HL-60/S4 (cell line): ENCODE measurements around the gene RPL22L1.
"Not testable (repeated sequence)": the region's sequence is repeated elsewhere in the genome, so short reads cannot be mapped to it uniquely, and the experiment has no call there.

Source experiments
- in situ Hi-C: fragments of 300-500 bp; cut with MboI; formaldehyde crosslinking; loops from 2 replicates; pipeline ENCODE4 v1.14.3; 2022; ENCODE audit warnings: low sequenced_read_pairs

Gene RPL22L1

DNA sequence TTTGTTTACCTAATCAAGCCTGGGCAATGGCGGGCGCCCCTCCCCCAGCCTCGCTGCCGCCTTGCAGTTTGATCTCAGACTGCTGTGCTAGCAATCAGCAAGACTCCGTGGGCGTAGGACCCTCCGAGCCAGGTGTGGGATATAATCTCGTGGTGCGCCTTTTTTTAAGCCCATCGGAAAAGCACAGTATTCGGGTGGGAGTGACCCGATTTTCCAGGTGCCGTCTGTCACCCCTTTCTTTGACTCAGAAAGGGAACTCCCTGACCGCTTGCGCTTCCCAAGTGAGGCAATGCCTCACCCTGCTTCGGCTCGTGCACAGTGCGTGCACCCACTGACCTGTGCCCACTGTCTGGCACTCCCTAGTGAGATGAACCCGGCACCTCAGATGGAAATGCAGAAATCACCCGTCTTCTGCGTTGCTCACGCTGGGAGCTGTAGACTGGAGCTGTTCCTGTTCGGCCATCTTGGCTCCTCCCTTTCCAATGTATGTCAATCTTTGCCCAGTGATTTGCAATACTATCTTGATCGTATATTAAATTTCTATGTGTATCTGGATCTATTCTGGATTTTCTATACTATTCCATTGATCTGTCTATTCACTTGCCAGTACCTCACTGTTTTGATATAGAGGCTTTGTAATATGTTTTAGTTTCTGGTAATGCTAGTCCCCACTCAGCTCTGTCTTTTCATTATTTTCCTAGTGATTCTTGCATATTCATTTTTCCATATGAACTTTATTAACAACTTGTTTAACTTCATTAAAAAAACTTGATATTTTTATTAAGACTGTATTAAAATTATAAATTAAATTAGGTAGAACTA, 14.3 kb upstream of the RPL22L1 start:
- in situ Hi-C loops, result not testable (repeated sequence)

DNA sequence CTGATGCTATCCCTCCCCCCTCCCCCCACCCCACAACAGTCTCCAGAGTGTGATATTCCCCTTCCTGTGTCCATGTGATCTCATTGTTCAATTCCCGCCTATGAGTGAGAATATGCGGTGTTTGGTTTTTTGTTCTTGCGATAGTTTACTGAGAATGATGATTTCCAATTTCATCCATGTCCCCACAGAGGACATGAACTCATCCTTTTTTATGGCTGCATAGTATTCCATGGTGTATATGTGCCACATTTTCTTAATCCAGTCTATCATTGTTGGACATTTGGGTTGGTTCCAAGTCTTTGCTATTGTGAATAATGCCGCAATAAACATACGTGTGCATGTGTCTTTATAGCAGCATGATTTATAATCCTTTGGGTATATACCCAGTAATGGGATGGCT, 8.7 kb upstream of the RPL22L1 start:
- in situ Hi-C loops, result not testable (repeated sequence)

DNA sequence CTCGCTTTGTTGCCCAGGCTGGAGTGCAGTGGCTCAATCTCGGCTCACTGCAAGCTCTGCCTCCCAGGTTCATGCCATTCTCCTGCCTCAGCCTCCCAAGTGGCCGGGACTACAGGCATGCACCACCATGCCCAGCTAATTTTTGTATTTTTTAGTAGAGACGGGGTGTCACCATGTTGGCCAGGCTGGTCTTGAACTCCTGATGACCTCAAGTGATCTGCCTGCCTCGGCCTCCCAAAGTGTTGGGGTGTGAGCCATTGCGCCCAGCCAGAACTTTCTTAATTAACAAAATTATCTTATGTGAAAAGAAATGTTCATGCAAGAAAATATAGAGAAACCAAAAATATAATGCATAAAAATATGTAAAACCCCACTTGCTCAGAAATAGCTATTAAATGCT, 7.3 kb upstream of the RPL22L1 start:
- in situ Hi-C loops, result not testable (repeated sequence)

DNA sequence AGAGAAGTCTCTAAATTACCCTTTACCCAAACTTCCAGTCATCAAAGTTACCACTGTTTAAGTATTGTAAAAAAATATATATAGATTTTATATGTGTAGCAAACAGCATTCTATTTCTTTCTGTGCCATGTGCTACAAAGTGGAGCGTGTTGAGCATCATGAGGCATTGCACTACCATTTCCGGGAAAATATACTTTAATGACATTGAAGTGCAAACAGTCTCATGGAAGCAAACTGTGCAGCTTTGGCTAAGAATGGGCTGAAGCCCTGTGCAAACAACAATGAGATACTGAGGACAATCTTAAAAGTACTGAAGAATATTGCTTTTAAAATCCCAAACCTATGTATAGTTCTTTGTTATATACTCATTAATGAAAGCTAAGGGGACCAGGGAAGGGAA, 6.5 kb upstream of the RPL22L1 start:
- in situ Hi-C loops, result no loop called here

DNA sequence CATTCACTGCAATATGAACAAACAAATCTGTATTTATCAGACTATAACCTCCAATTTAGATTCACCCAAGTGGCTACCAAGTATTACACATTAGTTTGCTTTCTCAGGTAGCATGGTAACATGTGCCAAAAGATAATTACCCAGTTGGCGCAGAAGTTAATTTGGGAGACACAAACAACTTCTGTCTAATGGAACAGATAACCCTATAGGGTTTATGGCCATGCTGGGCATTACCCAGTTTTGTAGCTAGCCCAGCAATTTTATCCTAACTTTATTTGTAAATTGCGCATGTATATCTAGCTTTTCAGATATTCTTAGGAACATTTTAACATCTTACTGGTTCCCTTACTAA, 780 bp downstream of the RPL22L1 start:
- in situ Hi-C loops, result no loop called here

DNA sequence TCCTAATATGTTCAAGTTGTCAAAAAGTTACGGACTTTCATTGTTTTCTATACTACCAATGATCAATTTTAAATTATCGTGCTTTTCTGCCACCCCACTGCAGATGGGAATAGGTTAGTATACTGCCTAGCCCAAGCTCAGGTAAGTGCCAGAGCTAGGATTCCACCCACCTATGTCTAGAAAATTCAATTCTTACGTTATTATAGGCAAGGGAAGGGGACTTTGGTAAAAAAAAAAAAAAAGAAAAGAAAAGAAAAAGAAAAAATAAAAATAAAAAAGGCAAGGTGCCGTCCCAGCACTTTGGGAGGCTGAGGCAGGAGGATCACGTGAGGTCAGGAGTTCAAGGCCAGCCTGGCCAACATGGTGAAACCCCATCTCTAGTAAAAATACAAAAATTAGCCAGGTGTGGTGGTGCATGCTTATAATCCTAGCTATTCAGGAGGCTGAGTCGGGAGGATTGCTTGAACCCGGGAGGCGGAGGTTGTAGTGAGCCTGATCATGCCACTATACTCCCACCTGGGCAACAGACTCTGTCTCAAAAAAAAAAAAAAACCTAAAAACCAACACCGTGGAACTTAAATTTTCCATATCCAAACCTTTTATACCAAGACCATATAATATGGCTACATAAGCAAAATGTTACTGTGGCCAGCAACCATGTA, 1.3 kb downstream of the RPL22L1 start:
- in situ Hi-C loops, result no loop called here

DNA sequence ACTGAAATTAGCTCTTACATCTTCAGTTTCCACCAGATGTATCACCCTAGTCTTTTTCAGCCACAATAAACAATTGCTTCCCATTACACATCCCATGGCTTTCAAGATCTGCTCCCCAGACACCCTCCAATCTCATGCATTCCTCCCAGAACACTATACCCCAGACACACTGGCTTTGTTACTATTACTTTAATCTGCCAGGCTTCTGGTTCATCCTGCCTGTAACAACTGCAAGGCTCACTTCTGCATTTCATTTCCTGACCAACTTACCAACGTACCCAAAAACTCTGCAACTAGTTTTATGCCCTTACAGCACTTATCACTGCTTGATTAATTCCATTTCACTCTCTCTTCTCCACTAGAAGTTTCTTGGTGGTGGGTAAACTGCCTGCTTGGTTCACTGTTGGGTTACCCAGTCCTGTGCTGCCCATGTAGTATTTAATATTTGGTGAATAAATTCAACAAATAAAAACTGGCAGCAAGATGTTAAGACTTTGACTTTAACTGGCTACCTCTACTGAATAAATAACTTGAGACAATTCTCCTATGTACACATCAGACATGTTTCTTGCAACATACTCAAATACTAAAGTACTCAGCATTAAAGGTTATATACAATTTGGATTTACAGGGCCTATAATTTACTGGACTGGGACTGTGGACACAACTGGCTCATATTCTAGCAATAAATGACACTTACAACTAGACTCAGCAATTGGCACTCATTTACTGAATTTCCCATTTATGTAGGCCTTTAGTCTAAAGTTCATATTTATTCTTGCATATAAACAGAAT, 2.7 kb downstream of the RPL22L1 start:
- in situ Hi-C loops, result no loop called here

DNA sequence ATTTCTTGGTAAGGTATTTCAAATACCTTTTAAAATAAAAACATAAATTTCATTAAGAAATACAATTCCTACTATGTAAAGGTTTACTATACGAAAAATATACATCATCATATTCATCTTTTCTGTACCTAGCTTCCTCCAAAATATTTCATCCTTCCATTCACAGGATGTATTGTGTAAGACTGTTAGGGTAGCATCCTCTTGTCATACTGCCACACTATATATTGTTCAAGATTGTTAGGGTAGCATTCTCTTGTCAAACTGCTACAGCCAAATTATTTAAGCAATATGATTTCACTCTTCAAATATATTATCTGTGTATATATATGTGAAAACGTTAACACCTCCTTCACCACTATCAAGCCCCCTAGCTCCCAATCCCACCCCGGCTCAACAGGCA, 3.5 kb downstream of the RPL22L1 start:
- in situ Hi-C loops, result no loop called here

DNA sequence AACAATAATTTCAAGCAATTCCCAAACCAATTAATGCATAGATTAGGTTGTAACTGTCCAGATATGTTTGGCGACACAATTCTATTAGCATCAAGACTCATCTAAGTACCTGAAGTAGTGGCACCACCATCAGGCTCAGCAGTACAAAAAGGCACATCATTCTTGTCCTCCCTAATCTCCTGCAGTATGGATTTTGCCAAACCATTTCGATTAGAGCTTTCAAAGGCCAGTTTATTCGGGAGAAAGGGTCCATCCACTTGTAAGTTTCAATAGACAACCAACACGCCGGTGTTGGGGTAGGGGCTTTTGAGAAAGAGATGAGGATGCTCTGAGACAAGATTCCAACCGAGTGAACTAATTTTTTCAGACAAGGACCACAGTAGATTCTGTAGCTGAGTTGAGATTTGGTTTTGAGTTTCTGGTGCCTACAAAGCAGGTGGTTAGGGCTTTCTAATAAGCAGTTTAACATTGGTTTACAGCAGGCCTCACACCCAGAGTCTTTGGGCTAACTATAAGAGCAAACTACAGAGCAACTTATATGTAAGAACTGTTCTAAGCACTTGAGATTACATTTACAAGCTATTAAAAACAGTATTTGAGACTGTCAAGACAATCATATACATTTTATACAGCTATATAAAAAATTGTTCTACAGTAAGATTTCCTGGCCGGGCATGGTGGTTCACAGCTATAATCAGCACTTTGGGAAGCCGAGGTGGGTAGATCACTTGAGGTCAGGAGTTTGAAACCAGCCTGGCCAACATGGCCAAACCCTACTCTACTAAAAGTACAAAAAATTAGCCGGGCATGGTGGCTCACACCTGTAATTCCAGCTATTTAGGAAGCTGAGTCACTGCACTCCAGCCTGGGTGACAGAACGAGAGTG, 4.5 kb downstream of the RPL22L1 start:
- in situ Hi-C loops, result no loop called here

DNA sequence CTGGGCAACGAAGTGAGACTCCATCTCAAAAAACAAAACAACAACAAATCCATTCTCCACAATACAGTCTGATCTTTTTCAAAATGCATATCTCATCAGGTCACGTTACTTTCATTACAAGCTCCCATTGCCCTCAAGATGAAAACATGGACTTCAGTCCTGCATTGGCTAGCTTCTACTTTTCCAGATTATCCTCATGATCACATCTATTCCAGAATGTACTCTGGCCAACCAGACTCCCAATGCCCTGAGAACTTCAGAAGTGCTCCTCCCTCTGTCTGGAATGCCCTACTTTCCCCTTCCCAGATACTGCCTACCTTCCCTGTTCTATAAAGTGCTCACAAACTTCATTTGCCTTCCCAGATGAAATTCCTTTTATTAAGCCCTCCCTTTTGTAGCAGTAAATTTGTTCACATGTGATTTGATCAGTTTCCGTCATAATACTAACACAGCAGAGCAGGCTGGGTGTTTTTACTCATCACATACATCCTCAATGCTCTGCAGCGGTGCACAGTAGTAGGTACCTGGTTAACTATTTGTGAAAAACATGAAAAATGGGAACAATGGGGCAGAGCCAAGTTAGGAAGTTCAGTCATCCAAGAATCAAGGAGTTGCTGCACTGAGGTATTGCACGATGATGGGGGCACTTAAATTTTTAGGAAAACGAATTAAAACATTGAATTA, 5.3 kb downstream of the RPL22L1 start:
- in situ Hi-C loops, result no loop called here

DNA sequence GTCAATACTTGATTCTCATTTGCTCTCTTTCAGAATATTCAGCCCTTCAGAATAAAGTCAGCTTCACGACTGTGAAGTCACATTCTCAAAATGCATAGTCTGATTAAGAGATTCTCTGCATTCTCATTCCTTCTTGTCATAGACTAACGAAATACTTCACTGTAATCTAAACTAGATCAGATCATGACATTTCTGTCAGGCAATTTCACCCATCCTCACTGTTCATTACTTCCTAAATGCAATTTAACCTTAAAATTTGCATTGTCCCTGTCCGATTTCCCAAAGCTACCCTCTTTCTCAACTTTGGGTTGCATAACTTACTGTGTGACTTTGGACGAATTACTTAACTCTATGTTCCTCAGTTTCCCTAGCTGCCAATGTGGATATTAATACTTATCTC, 6.2 kb downstream of the RPL22L1 start:
- in situ Hi-C loops, result no loop called here

DNA sequence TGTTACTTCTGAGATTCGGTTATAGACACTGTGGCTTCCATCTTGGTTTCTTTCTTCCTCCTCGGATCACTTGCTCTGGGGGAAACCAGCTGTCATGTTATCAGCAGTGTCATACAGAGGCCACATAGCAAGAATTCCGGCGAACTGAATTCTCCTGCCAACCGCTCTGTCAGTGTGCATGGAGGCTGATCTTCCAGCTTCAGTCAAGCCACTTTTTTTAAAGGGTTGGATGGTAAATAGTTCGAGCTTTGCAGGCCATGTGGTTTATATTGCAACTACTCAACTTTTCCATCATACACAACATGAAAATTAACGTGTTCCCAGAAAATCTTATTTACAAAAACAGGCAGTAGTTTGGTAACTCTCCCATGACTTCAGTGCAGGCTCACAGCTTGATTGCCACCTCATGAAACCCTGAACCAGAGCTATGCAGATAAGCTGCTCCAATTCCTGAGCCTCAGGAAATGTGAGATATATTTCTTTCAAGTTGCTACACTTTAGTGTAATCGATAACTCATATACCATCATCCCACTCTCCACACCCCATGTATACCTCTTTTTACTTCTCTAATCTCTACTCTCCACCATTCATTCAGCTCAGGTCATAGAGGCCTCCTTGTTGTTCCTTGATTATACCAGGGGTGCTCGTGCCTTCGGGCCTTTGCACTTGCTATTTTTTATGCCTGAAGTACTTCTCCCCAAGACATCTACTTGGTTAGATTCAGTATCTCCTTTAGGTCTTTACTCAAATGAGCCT, 7.2 kb downstream of the RPL22L1 start:
- in situ Hi-C loops, result no loop called here

DNA sequence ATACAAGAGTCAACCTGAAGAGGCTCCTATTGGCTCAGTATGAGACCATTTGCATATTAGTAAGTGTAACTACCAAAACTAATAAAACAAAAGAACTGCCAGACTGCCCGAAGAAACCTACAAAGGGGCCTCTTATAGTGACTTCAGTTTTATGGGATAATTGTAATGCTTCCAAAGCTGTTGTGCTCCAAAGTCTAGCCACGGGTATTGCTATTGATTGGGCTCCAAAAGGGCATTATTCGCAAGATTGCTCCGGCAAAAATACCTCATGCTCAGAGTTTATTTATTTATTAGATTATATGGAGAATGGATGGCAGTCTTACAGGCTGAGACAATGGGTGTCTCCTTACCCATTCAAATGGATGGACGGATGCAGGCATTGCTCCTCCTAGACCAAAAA, 11.4 kb downstream of the RPL22L1 start:
- in situ Hi-C loops, result no loop called here

DNA sequence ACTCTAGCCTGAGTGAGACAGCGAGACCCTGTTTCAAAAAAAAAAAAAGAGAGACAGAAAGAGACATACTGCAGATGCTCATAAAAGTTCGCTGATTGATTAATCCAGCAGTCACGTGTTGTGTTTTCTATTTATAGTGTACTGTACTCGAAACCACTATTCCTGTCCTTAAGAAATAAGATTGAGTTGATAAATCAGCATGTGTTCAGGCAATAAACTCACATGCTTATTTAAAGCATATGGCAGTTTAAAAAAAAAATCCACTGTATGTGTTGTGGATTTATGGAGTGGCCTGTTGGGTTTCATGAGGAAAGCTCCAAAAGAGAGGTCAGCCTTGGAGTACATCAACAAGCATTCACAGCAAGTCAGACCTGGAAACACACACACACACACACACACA, 17.7 kb downstream of the RPL22L1 start:
- in situ Hi-C loops, result no loop called here

DNA sequence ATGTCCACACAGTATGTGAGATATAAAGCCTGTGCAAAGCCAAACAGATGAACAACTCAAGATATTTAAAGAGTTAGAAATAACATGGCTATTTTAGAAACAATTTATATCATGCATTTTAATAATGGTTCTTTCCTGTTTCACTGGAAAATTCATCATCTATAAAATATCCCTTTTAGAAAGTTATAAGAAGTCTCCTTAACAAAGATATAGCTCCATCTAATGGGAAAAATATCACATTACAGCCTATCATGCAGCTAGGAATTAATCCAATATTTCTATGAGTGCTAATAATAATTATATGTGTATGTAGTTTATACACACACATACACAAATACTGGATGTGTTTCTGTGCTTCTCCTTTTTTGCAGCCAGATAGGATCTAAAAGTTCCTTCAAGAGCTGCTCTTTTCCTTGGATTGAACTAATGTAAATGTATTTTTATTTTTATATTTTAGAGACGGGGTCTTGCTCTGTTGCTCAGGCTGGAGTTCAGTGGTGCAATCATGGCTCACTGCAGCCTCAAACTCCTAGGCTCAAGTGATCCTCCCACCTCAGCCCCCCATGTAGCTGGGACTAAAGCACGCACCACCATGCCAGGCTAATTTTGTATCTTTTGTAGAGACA, 21.6 kb downstream of the RPL22L1 start:
- in situ Hi-C loops, result no loop called here

DNA sequence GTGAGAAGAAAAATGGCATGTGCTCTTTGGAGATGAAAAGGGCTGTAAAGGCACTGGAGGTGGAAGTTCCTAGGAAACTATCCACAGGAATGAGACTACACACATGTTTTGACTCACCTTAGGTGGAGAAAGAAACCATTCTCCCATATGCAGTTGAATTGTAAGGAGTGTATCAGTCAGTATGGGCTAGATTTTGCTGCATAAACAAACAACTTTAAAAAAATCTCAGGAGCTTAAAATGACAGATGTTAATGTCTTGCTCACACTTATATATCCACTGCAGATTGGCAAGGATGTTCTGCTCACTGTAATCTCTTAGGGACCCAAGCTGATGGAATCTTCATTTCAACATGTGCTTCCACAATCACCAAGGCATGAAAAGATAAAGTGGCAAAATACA, 25.6 kb downstream of the RPL22L1 start:
- in situ Hi-C loops, result no loop called here

DNA sequence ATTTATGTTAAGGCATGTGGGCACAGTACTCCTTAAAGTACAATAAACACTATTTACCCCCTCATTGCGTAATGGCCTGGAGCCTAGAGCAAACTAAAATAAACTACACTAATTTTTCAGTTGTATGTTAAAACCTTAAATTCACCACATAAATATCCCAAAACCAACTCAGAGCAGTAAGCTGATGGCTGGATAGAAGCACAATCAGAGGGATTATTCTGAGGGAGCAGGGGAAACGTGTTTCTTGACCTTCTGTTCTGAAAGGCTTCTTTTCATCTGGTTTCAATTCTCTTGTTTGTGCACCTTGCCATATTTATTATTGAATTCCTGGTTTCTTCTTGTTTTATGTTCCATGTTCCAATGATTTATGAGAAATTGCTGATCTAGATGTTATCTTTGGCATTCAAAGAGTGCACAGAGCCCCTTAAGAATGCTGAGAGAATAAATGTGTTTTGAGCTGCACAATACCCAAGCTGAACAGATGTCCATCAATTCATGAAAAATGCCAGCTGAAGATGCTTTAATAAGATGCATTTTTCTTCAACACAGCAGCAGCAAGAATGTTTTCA, 29.6 kb downstream of the RPL22L1 start:
- in situ Hi-C loops, result no loop called here

DNA sequence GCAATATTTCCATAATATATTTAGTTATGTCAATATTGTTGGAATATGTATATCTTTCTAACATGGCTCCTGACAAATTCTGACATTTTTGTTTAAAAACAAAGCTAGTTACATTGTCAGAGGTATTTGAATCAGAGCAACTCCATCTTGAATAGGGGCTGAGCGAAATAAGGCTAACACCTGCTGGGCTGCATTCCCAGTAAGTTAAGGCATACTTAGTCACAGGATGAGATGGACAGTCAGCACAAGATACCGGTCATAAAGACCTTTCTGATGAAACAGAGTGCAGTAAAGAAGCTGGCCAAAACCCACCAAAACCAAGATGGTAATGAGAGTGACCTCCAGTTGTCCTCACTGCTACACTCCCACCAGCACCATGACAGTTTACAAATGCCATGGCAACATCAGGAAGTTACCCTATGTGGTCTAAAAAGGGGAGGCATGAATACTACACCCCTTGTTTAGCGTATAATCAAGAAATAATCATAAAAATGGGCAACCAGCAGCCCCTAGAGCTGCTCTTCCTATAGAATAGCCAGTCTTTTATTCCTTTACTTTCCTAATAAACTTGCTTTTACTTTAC, 30.4 kb downstream of the RPL22L1 start:
- in situ Hi-C loops, result no loop called here
